ENCODE measurements around the gene FEZ2.
A peak's percentile ranks its signal among the peaks of the same experiment; 100 is the strongest.

Gene FEZ2

DNA sequence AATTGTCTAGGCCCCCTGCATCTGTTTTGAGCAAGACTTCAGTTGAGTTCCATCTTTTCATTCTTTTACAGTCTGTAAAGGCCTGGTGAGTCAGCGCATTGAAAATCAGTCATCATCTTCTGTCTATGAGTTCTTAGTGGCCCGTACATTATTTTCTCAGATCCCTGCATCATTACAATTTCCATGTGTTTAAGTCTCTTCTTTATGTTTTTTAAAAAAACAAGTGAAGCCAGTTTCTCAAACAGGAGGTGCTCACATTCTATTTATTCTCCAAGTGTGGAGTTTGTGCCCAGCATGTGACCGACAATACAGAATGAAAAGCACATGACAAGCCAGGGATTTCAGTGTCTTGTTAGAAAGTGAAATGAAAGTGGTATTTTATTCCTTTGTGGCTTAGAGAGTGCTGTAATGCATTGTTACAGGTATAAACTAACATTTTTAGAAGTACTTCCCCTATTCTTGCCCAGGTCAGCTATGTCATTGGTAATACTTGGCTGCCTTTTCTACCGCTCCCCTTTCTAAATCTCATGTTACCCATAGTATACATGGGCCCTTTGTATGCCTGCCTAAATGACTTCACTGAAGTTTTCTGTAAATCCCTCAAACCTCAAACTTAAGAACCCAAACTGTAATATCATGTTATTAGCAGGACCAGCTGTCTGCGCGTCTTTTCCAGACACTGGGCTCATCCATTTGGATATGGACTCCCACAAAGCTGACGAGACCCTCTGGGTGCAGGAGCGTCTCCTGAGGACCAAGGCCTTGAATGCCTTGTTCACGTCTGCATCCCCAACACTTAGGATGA, 67.6 kb downstream of the FEZ2 start:
- peak; percentile 75 for DNase-seq (ENCODE audit: low read depth)

DNA sequence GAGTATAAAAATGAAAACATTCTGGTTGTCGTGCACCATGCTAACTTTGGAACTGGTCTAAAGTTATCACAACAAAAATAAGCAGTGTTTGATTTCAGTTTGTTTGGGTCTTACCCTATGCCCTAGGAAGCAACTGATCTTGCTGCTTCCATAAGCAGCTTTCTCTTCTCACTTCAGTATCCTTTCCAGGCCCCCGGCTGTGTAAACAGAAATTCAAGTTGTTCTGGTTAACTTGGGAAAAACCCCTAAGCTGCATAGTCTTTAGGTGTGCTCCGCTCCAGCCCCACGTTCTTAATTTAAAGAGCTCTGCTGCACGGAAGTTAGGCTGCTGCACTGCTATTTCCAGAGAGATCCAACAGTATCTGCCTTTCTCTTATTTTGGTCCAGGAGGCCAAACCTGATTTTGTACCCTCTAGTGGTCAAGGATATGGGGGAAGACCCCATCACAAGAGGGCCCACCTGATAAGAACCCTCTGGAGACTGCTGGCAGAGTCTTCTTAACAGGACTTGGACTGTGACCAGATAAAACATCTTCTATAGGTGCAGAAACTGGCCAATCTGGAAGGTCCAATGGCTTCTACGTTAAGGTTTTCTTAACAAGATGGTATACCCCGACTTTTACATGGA, 69.1 kb downstream of the FEZ2 start:
- DNase-seq (ENCODE audit: low read depth), result no peak

DNA sequence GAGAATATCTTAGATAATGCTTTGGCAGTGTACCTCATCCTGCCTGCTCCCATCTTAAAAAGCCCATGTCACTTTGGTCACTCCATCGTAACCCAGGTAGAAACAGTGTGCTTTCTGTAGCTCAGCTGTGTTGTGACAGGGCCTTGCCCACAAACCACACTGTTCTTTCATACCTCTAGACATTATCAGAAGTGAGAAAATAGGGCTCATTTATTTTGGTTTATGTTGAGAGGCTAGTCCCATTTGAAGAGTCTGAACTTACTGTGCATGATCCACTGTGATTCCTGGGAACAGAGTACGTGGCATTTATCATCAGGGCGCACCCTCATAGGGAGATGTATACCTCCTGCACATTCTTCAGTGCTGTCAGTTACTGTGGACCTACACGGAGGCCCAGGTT, 69.7 kb downstream of the FEZ2 start:
- DNase-seq (ENCODE audit: low read depth), result no peak

- DNase-seq (ENCODE audit: low read depth), result peak; percentile 68
Measured at GRCh38 chr2:36526226-36526625, 71.7 kb downstream of the FEZ2 start.

DNA sequence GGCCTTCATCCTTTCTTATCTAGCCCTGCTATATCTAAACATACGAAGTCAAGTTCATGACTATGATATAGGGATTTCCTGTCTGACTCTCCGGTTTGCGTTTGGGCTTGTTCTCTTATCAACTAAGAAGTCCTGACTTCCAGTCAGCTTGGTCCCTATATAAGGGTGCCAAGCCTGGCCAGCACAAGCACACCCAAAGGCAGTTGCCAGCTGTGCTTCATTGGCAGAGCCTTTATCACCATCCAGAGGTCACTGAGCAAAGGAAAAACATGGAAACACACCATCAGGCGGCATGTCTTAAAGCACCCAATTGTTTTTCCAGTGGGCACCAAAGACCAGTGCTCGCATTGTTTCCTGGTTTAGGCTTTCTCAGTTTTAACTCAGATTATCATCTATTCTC, 72.7 kb downstream of the FEZ2 start:
- no peak for DNase-seq (ENCODE audit: low read depth)

- DNase-seq (ENCODE audit: low read depth), result no peak
Measured at GRCh38 chr2:36523153-36523552, 74.8 kb downstream of the FEZ2 start.

GRCh38 chr2:36520431-36520830, 77.5 kb downstream of the FEZ2 start:
- DNase-seq (ENCODE audit: low read depth), result peak; percentile 44

- DNase-seq (ENCODE audit: low read depth), result peak; percentile 92
Measured at GRCh38 chr2:36516136-36516870, 81.7 kb downstream of the FEZ2 start.

GRCh38 chr2:36515538-36515937, 82.4 kb downstream of the FEZ2 start:
- DNase-seq (ENCODE audit: low read depth), result no peak

- DNase-seq (ENCODE audit: low read depth), result no peak
Measured at GRCh38 chr2:36513661-36514060, 84.3 kb downstream of the FEZ2 start.

DNA sequence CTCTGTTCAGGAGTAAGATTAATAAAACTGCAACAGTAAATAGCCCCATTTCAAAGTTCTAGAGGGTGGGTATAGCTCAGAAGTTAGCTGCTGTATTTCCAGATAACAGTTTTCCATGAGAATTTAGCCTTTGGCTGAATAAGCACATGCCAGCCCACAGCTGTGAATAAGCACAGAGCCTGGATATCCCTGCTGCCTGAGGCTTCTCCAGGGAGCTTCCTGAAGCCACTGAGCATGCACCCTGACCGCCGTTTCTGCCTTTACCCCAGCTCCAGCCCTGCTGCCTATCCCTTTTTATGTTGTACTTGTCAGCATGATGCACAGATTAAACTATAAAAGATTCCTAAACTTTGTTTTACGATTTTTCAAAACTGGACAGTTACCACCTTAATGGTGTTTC, 85.3 kb downstream of the FEZ2 start:
- DNase-seq (ENCODE audit: low read depth), result peak; percentile 68

DNA sequence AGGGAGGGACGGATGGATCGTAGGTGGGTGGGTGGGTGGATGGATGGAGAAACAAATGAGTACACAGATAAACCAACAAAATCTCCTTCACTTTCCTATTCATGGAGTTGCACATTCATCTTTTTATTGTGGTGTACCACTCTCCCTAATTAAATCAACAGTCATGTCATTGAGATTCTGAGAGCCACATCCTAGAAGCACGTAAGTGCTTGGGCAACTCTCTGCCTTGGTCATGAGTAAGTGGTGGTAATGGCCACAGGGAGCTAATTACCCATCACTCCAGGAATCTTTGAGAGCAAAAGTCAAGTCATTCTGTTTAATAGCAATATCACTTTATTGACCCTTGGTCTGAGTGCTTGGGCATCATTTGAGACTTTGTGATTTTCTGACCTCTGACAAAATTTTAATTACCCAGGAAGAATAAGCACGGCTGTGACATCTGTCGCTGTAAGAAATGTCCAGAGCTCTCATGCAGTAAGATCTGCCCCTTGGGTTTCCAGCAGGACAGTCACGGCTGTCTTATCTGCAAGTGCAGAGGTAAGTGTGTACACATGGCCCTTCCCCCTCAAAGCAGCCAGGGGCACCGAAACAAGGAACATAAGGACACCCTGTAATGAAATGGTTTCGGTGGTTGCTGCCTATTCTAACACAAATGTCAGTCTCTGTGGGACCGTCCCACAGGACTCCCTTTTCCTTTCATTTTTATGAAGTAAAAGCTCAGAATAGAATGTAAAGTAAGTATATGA, 85.9 kb downstream of the FEZ2 start:
- peak; percentile 81 for DNase-seq (ENCODE audit: low read depth)

- DNase-seq (ENCODE audit: low read depth), result no peak
Measured at GRCh38 chr2:36509075-36509474, 88.9 kb downstream of the FEZ2 start.

GRCh38 chr2:36507408-36507812, 90.6 kb downstream of the FEZ2 start:
- peak; percentile 75 for DNase-seq (ENCODE audit: low read depth)

Measured in EH (cell line).